Measurements from ENCODE around the gene ULK2.

DNA sequence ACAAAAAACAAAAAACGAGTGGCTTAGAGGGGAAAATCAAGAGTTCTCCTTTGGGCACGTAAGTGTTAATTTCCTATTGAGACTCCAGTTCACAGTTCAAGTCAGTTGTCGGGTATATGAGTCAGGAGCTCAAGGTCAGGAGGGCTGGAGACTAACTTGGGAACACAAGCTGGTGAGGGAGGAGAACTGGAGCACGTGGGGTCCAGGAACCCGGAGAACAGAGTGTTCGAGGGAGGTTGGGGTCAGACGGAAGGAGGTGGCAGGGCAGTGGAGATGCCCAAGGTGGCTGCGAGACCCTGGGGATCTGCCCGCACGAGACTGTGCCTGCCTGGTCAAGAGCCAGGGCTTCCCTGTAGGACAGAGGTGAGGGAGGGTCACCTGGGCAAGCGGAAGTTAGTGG lies 131.7 kb downstream of the ULK2 start:
- no peak for TF ChIP-seq REST (IDR thresholded peaks at IDR 0.05; ENCODE audit: low read depth, low read length)
- no peak for TF ChIP-seq SMC3 (IDR thresholded peaks at IDR 0.05; ENCODE audit: low read depth, low read length)
- no peak for TF ChIP-seq TAF1 (IDR thresholded peaks at IDR 0.05; ENCODE audit: borderline replicate concordance, low read depth, low read length)
- TF ChIP-seq MEF2A (IDR thresholded peaks at IDR 0.05; ENCODE audit: borderline replicate concordance, low read depth) = no peak
- TF ChIP-seq, protein P1, sequence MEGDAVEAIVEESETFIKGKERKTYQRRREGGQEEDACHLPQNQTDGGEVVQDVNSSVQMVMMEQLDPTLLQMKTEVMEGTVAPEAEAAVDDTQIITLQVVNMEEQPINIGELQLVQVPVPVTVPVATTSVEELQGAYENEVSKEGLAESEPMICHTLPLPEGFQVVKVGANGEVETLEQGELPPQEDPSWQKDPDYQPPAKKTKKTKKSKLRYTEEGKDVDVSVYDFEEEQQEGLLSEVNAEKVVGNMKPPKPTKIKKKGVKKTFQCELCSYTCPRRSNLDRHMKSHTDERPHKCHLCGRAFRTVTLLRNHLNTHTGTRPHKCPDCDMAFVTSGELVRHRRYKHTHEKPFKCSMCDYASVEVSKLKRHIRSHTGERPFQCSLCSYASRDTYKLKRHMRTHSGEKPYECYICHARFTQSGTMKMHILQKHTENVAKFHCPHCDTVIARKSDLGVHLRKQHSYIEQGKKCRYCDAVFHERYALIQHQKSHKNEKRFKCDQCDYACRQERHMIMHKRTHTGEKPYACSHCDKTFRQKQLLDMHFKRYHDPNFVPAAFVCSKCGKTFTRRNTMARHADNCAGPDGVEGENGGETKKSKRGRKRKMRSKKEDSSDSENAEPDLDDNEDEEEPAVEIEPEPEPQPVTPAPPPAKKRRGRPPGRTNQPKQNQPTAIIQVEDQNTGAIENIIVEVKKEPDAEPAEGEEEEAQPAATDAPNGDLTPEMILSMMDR (IDR thresholded peaks at IDR 0.05) = no peak
- no peak for TF ChIP-seq SIN3A (IDR thresholded peaks at IDR 0.05; ENCODE audit: borderline replicate concordance, low read depth, low read length)
- no peak for TF ChIP-seq EZH2phosphoT487 (IDR thresholded peaks at IDR 0.05; ENCODE audit: borderline replicate concordance, low read depth)
- TF ChIP-seq, protein P2, sequence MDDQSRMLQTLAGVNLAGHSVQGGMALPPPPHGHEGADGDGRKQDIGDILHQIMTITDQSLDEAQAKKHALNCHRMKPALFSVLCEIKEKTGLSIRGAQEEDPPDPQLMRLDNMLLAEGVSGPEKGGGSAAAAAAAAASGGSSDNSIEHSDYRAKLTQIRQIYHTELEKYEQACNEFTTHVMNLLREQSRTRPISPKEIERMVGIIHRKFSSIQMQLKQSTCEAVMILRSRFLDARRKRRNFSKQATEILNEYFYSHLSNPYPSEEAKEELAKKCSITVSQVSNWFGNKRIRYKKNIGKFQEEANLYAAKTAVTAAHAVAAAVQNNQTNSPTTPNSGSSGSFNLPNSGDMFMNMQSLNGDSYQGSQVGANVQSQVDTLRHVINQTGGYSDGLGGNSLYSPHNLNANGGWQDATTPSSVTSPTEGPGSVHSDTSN (IDR thresholded peaks at IDR 0.05) = no peak
- TF ChIP-seq JUND (IDR thresholded peaks at IDR 0.05) = no peak
- no peak for TF ChIP-seq IRF3 (IDR thresholded peaks at IDR 0.05; ENCODE audit: low read depth, low read length)
- TF ChIP-seq FOXJ3 (CRISPR knock-in tag; IDR thresholded peaks at IDR 0.05) = no peak
- no peak for TF ChIP-seq RAD21 (IDR thresholded peaks at IDR 0.05; ENCODE audit: low read length)
- TF ChIP-seq CHD2 (IDR thresholded peaks at IDR 0.05; ENCODE audit: low read length, partially characterized antibody) = no peak

Measured in SK-N-SH (cell line).